Natural killer cell (primary cell): ENCODE data around the gene TARS3. TPM values are rescaled to one million over a fixed set of nuclear protein-coding genes. Genes with fewer than 3 reads are reported as not detected.
"Not testable (repeated sequence)": the region's sequence is repeated elsewhere in the genome, so short reads cannot be mapped to it uniquely, and the experiment has no call there.

Experiments used
- ATAC-seq, 3 donors: fragments of 150-1000 bp in 2 of 3; fragments of 200-7000 bp in 1 of 3; cut with Tn5 transposase; 1 replicate in 1 of 3; 2 replicates in 2 of 3; pipeline ENCODE4 v1.10.0; 2021; ENCODE audit warnings: mild to moderate bottlenecking in 2 of 3, moderate library complexity in 2 of 3
- DNase-seq, 2 donors: peaks; one replicate each; pipeline versions ENCODE4 v3.0.0 to v3.0.0-alpha.2; 2013 to 2021; ENCODE audit warnings: mixed read lengths in 1 of 2
- H3K27ac ChIP-seq: one replicate; pipeline ENCODE4 v1.5.1; 2013; ENCODE audit warnings: mild to moderate bottlenecking, low read length
- H3K27me3 ChIP-seq: one replicate; pipeline ENCODE4 v1.6.1; 2013; ENCODE audit warnings: low read length; ENCODE audit not compliant: control insufficient read depth, insufficient read depth
- H3K36me3 ChIP-seq: one replicate; pipeline ENCODE4 v1.6.1; 2013; ENCODE audit warnings: low read length; ENCODE audit not compliant: control insufficient read depth, insufficient read depth
- H3K4me1 ChIP-seq: one replicate; pipeline ENCODE4 v1.6.1; 2013; ENCODE audit warnings: low read length; ENCODE audit not compliant: control insufficient read depth, insufficient read depth
- H3K4me3 ChIP-seq: one replicate; pipeline ENCODE4 v1.5.1; 2013; ENCODE audit warnings: low read length
- H3K9me3 ChIP-seq: one replicate; pipeline ENCODE4 v1.6.1; 2013; ENCODE audit warnings: low read length; ENCODE audit not compliant: control insufficient read depth, insufficient read depth
- H3K27ac Mint-ChIP-seq, 2 donors: one replicate each; pipeline ENCODE4 v1.8.0; 2022; ENCODE audit warnings: mild to moderate bottlenecking in 2 of 2, mixed read lengths in 2 of 2, moderate library complexity in 1 of 2
- H3K27me3 Mint-ChIP-seq, 2 donors: one replicate each; pipeline ENCODE4 v1.8.0; 2022; ENCODE audit warnings: low read depth in 2 of 2, mixed read lengths in 2 of 2
- H3K36me3 Mint-ChIP-seq: one replicate; pipeline ENCODE4 v1.8.0; 2022; ENCODE audit warnings: mixed read lengths
- H3K4me1 Mint-ChIP-seq, 2 donors: one replicate each; pipeline ENCODE4 v1.8.0; 2022; ENCODE audit warnings: mixed read lengths in 2 of 2
- H3K4me3 Mint-ChIP-seq: one replicate; pipeline ENCODE4 v1.8.0; 2022; ENCODE audit warnings: mild to moderate bottlenecking, moderate library complexity, mixed read lengths
- H3K9me3 Mint-ChIP-seq, 2 donors: one replicate each; pipeline ENCODE4 v1.8.0; 2022; ENCODE audit warnings: mixed read lengths in 2 of 2
- WGBS: methylation state at CpG from one replicate; pipeline ENCODE4 v1.1.7; 2013; ENCODE audit warnings: missing lambda C conversion rate; ENCODE audit not compliant: insufficient coverage; 5-methylcytosine and 5-hydroxymethylcytosine counted together
- intact Hi-C: fragments of 100-400 bp; cut with micrococcal nuclease; formaldehyde crosslinking; loops from one replicate; pipeline ENCODE4 v1.14.2; 2022
- total RNA-seq, 4 donors: library from RNA; stranded (reverse); fragments of 120-200 nt in 1 of 4; gene quantifications; one replicate each; pipeline versions ENCODE4 v1.2.3 to v1.2.4, GENCODE V29; 2013 to 2022
- TF ChIP-seq, protein P1 (sequence below): fragments of 200-600 bp; IDR thresholded peaks from one replicate; pipeline ENCODE4 v1.8.0; 2022; ENCODE audit warnings: antibody characterized with exemption

TARS3 gene
- total RNA-seq, 3 donors from 2014 or later (not counting 1 experiment from before 2014, with no cell fraction given), result 11.6 to 20.5 (median 12.1) TPM

GRCh38 chr15:101662203-101662602, 62.1 kb downstream of the TARS3 start:
- DNase-seq (no peak), ATAC-seq (no peak)
- WGBS, result no CpG with 5 or more reads among the region's 1 CpG
- intact Hi-C loops, result no loop called here
- Histone ChIP-seq H3K27ac (no peak overlapping the region), H3K36me3 (peaks cover 15% of the 10 kb centered on the region), H3K4me1 (no peaks in the 10 kb centered on the region), H3K4me3 (no peak overlapping the region), H3K27me3 (no peaks in the 10 kb centered on the region), H3K9me3 (no peaks in the 10 kb centered on the region)
- no peak overlapping the region for H3K27ac Mint-ChIP-seq
- TF ChIP-seq, protein P1, sequence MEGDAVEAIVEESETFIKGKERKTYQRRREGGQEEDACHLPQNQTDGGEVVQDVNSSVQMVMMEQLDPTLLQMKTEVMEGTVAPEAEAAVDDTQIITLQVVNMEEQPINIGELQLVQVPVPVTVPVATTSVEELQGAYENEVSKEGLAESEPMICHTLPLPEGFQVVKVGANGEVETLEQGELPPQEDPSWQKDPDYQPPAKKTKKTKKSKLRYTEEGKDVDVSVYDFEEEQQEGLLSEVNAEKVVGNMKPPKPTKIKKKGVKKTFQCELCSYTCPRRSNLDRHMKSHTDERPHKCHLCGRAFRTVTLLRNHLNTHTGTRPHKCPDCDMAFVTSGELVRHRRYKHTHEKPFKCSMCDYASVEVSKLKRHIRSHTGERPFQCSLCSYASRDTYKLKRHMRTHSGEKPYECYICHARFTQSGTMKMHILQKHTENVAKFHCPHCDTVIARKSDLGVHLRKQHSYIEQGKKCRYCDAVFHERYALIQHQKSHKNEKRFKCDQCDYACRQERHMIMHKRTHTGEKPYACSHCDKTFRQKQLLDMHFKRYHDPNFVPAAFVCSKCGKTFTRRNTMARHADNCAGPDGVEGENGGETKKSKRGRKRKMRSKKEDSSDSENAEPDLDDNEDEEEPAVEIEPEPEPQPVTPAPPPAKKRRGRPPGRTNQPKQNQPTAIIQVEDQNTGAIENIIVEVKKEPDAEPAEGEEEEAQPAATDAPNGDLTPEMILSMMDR, result no peak
- no peak overlapping the region for H3K4me3 Mint-ChIP-seq
- no peaks in the 10 kb centered on the region for H3K9me3 Mint-ChIP-seq
- H3K4me1 Mint-ChIP-seq, result no peaks in the 10 kb centered on the region
- no peaks in the 10 kb centered on the region for H3K27me3 Mint-ChIP-seq
- no peaks in the 10 kb centered on the region for H3K36me3 Mint-ChIP-seq

DNA sequence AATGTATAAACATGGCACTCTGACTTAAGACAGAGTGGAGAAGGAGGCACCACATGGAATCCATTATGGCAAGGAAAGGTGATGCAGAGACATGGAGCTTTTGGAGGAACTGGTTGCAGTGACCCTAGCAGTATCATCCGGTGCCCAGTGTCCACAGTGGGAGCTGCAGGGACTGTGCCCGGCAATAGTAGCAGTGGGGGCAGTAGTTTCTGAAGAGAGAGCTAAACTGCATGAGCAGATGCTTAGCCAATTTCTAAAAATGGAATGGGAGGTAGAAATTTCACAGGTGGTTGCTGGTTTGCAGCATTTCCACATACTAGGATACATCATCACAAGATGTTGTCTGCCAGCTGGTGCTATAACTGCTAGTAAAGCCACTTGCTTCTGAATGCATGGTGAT, 64.3 kb downstream of the TARS3 start:
- Mint-ChIP-seq H3K4me3 (no peak overlapping the region), H3K27me3 (no peaks in the 10 kb centered on the region), H3K36me3 (no peaks in the 10 kb centered on the region), H3K4me1 (no peaks in the 10 kb centered on the region), H3K27ac (no peak overlapping the region), H3K9me3 (no peaks in the 10 kb centered on the region)
- Histone ChIP-seq H3K4me3 (no peak overlapping the region), H3K27ac (no peak overlapping the region), H3K27me3 (no peaks in the 10 kb centered on the region), H3K36me3 (peaks cover 21% of the 10 kb centered on the region), H3K4me1 (no peaks in the 10 kb centered on the region), H3K9me3 (no peaks in the 10 kb centered on the region)
- 100% methylated on average over 2 of the region's 2 CpGs for WGBS
- DNase-seq (no peak), ATAC-seq (no peak)
- intact Hi-C loops, result no loop called here
- TF ChIP-seq, protein P1, result no peak

DNA sequence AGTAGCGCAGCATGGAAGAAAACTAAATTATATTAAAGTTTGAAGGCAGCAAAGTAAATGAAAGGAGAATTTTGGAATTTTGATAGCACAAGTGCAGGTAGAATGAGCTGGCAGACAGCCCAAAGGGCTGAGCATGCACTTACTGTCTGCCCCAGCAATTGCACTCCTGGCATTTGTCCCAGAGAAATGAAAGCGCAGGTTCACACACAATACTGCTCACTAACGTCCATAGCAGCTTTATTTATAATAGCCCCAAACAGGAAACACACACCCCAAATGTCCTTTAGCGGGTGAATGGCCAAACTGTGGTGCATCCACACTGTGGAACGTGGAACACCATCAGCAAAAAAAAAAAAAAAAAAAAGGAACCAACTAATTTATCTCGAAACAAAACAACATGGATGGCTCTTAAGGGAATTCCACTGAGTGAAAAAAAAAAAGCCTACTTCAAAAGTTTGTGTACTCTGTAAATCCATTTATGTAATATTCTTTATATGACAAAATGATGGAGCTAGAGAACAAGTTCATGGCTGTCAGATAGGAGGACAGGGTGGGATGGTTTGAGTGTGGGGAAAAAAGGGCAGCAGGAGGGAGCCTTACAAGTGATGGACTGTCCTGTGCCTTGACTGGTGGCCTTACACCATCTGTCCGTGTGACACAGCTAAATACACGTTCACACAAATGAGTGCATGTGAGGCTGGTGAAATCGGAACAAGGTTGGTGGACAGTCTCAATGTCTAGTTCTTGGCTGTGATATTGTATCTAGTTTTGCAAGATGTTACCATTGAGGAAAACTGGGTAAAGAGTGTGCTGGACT, 66.1 kb downstream of the TARS3 start:
- H3K27me3 Mint-ChIP-seq, result no peaks in the 10 kb centered on the region
- no peaks in the 10 kb centered on the region for H3K27me3 ChIP-seq
- H3K9me3 ChIP-seq, result no peaks in the 10 kb centered on the region
- DNase-seq (no peak), ATAC-seq (no peak)
- intact Hi-C loops, result no loop called here
- H3K4me3 ChIP-seq, result no peak overlapping the region
- 81% methylated on average over 9 of the region's 9 CpGs for WGBS
- no peak overlapping the region for H3K27ac ChIP-seq
- H3K9me3 Mint-ChIP-seq, result no peaks in the 10 kb centered on the region
- H3K4me1 Mint-ChIP-seq, result no peaks in the 10 kb centered on the region
- H3K36me3 Mint-ChIP-seq, result no peaks in the 10 kb centered on the region
- peaks cover 2% of the 10 kb centered on the region for H3K4me1 ChIP-seq
- no peak overlapping the region for H3K27ac Mint-ChIP-seq
- TF ChIP-seq, protein P1, result no peak
- peaks cover 21% of the 10 kb centered on the region for H3K36me3 ChIP-seq
- H3K4me3 Mint-ChIP-seq, result no peak overlapping the region

GRCh38 chr15:101657171-101657570, 67.1 kb downstream of the TARS3 start:
- Mint-ChIP-seq H3K4me1 (no peaks in the 10 kb centered on the region), H3K27me3 (no peaks in the 10 kb centered on the region), H3K9me3 (no peaks in the 10 kb centered on the region), H3K4me3 (no peak overlapping the region), H3K27ac (no peak overlapping the region), H3K36me3 (no peaks in the 10 kb centered on the region)
- H3K27me3 ChIP-seq, result no peaks in the 10 kb centered on the region
- H3K4me1 ChIP-seq, result peaks cover 8% of the 10 kb centered on the region
- no peak overlapping the region for H3K4me3 ChIP-seq
- H3K27ac ChIP-seq, result no peak overlapping the region
- WGBS, result 97% methylated on average over 10 of the region's 10 CpGs
- H3K36me3 ChIP-seq, result peaks cover 21% of the 10 kb centered on the region
- TF ChIP-seq, protein P1, result no peak
- intact Hi-C loops, result no loop called here
- no peak for ATAC-seq
- H3K9me3 ChIP-seq, result no peaks in the 10 kb centered on the region
- no peak for DNase-seq

GRCh38 chr15:101654624-101655337, 69.5 kb downstream of the TARS3 start:
- intact Hi-C loops, H3K27me3 ChIP-seq, H3K9me3 ChIP-seq, H3K36me3 Mint-ChIP-seq, H3K27ac ChIP-seq, H3K4me3 ChIP-seq, DNase-seq, H3K27me3 Mint-ChIP-seq, H3K9me3 Mint-ChIP-seq, ATAC-seq: not testable (repeated sequence)
- peaks cover 15 to 18% of the 10 kb centered on the region in 2 donors for H3K4me1 Mint-ChIP-seq
- 82% methylated on average over 5 of the region's 10 CpGs for WGBS
- peaks cover 19% of the 10 kb centered on the region for H3K4me1 ChIP-seq
- peak overlapping the region; percentile 57 for H3K4me3 Mint-ChIP-seq
- peak overlapping the region in 1 of 2 donors; percentile 96 for H3K27ac Mint-ChIP-seq
- H3K36me3 ChIP-seq, result peaks cover 12% of the 10 kb centered on the region
